PC-3 (cell line): ENCODE measurements around the gene CCNB1. TPM values are rescaled to one million over a fixed set of nuclear protein-coding genes. Genes with fewer than 3 reads are reported as not detected.
"Not testable (repeated sequence)": the region's sequence is repeated elsewhere in the genome, so short reads cannot be mapped to it uniquely, and the experiment has no call there.

Experiments
- ATAC-seq: fragments of 200-7000 bp; cut with Tn5 transposase; 2 replicates; pipeline ENCODE4 v1.9.1; 2020; ENCODE audit warnings: mild to moderate bottlenecking, moderate library complexity
- BruUV-seq: library from RNA; stranded (reverse); fragments of 400-500 nt; replicated peaks from 2 replicates; lab custom pipeline; 2021; lab: Mats Ljungman, UMichigan
- CTCF ChIA-PET: fragments of 300-600 bp; sonication (Branson Sonifier 250); formaldehyde crosslinking; loops from one replicate; lab custom pipeline; 2022; ENCODE audit warnings: antibody characterized with exemption; lab: Charles Lee
- POLR2A ChIA-PET: fragments of 300-600 bp; sonication (Branson Sonifier 250); formaldehyde crosslinking; loops from one replicate; lab custom pipeline; 2022; ENCODE audit warnings: antibody characterized with exemption; ENCODE audit not compliant: unreplicated experiment; lab: Charles Lee
- DNase-seq: peaks from one replicate; pipeline ENCODE4 v3.0.0-alpha.2; 2015
- H2AFZ ChIP-seq: fragments of 300-600 bp; sonication (generic); 2 replicates; pipeline ENCODE4 v1.6.0; 2016; ENCODE audit warnings: antibody characterized with exemption, low read length
- H3F3A ChIP-seq: fragments of 300-600 bp; sonication (generic); one replicate; pipeline ENCODE4 v1.6.0; 2017; ENCODE audit warnings: antibody characterized with exemption, low read length, control low read depth, mild to moderate bottlenecking; ENCODE audit not compliant: unreplicated experiment
- H3K27ac ChIP-seq: fragments of 300-600 bp; sonication (generic); 2 replicates; pipeline ENCODE4 v1.5.1; 2016; ENCODE audit warnings: mild to moderate bottlenecking, low read length
- H3K27me3 ChIP-seq: fragments of 300-600 bp; sonication (generic); 2 replicates; pipeline ENCODE4 v1.6.1; 2016; ENCODE audit warnings: low read length, mixed read lengths
- H3K36me3 ChIP-seq: fragments of 300-600 bp; sonication (generic); 2 replicates; pipeline ENCODE4 v1.6.1; 2016; ENCODE audit warnings: low read depth, mixed run types, low read length, mixed read lengths
- H3K4me1 ChIP-seq: fragments of 300-600 bp; sonication (generic); 2 replicates; pipeline ENCODE4 v1.5.1; 2016; ENCODE audit warnings: low read length; ENCODE audit not compliant: insufficient read depth
- H3K4me2 ChIP-seq: fragments of 300-600 bp; sonication (generic); 2 replicates; pipeline ENCODE4 v1.6.0; 2016; ENCODE audit warnings: low read length
- H3K4me3 ChIP-seq: fragments of 300-600 bp; sonication (generic); 2 replicates; pipeline ENCODE4 v1.5.1; 2016; ENCODE audit warnings: mild to moderate bottlenecking, low read length, mixed read lengths
- H3K79me2 ChIP-seq: fragments of 300-600 bp; sonication (generic); 2 replicates; pipeline ENCODE4 v1.6.1; 2017; ENCODE audit warnings: low read length, mixed read lengths
- H3K9ac ChIP-seq: fragments of 300-600 bp; sonication (generic); 2 replicates; pipeline ENCODE4 v1.6.0; 2016; ENCODE audit warnings: mild to moderate bottlenecking, low read length
- H3K9me2 ChIP-seq: fragments of 300-600 bp; sonication (generic); replicated peaks from 2 replicates; pipeline ENCODE4 v1.6.1; 2016; ENCODE audit warnings: mixed run types, low read length, mixed read lengths
- H3K9me3 ChIP-seq: fragments of 300-600 bp; sonication (generic); 2 replicates; pipeline ENCODE4 v1.6.1; 2016; ENCODE audit warnings: low read length, mixed read lengths
- H4K20me1 ChIP-seq: fragments of 300-600 bp; sonication (generic); 2 replicates; pipeline ENCODE4 v1.6.1; 2016; ENCODE audit warnings: low read length, mixed read lengths
- CTCF ChIP-seq: fragments of 300-600 bp; sonication (generic); conservative IDR thresholded peaks from 2 replicates; pipeline ENCODE4 v1.5.1; 2017; ENCODE audit warnings: antibody characterized with exemption, low read depth, mild to moderate bottlenecking, low read length
- EZH2 ChIP-seq: fragments of 300-600 bp; sonication (generic); IDR thresholded peaks from one replicate; pipeline ENCODE4 v1.6.1; 2017; ENCODE audit warnings: antibody characterized with exemption, mild to moderate bottlenecking, low read length; ENCODE audit not compliant: unreplicated experiment
- EZH2phosphoT487 ChIP-seq: fragments of 300-600 bp; sonication (generic); IDR thresholded peaks from 2 replicates; pipeline ENCODE4 v1.6.1; 2018; ENCODE audit warnings: mild to moderate bottlenecking, antibody characterized with exemption, low read length, borderline replicate concordance
- intact Hi-C: fragments of 100-400 bp; cut with micrococcal nuclease; formaldehyde crosslinking; loops from 2 replicates; pipeline ENCODE4 v1.9.0; 2023
- total RNA-seq: library from RNA; depleted of rRNA; stranded (reverse); fragments of >200 nt; gene quantifications from 2 replicates; pipeline ENCODE4 v1.2.3, GENCODE V29; 2014

CCNB1 gene
- total RNA-seq, 1 experiment from 2014 or later, result 185 TPM

- Histone ChIP-seq H3K9me2 (no peaks in the 10 kb centered on the region), H3K36me3 (no peaks in the 10 kb centered on the region), H3K79me2 (no peaks in the 10 kb centered on the region), H3K9me3 (no peaks in the 10 kb centered on the region), H4K20me1 (no peaks in the 10 kb centered on the region), H3K4me1 (no peaks in the 10 kb centered on the region), H3K27me3 (no peaks in the 10 kb centered on the region), H3K4me2 (no peak overlapping the region), H2AFZ (no peak overlapping the region), H3K4me3 (no peak overlapping the region), H3F3A (no peaks in the 10 kb centered on the region), H3K9ac (no peak overlapping the region), H3K27ac (no peak overlapping the region)
- POLR2A ChIA-PET, result no interaction called here
- CTCF ChIA-PET, result no interaction called here
- intact Hi-C loops, result no loop called here
- DNase-seq (no peak), ATAC-seq (no peak)
- no peak for TF ChIP-seq EZH2phosphoT487
- no peak for TF ChIP-seq CTCF
- TF ChIP-seq EZH2, result no peak
- BruUV-seq, result no TSS peak
These were observed 28.2 kb upstream of the CCNB1 start for GRCh38 chr5:69138766-69139165.

GRCh38 chr5:69140239-69140638 is 26.7 kb upstream of the CCNB1 start:
- CTCF ChIA-PET, intact Hi-C loops, H3F3A ChIP-seq, H3K4me2 ChIP-seq, H3K4me3 ChIP-seq, H4K20me1 ChIP-seq, POLR2A ChIA-PET, H3K4me1 ChIP-seq, H3K9ac ChIP-seq, H3K9me3 ChIP-seq, ATAC-seq, H3K79me2 ChIP-seq, H2AFZ ChIP-seq, H3K9me2 ChIP-seq, DNase-seq, H3K36me3 ChIP-seq, BruUV-seq, H3K27ac ChIP-seq, H3K27me3 ChIP-seq: not testable (repeated sequence)

- POLR2A ChIA-PET, result no interaction called here
- BruUV-seq, result no TSS peak
These were observed 26.1 kb upstream of the CCNB1 start for GRCh38 chr5:69140827-69141226.

DNA sequence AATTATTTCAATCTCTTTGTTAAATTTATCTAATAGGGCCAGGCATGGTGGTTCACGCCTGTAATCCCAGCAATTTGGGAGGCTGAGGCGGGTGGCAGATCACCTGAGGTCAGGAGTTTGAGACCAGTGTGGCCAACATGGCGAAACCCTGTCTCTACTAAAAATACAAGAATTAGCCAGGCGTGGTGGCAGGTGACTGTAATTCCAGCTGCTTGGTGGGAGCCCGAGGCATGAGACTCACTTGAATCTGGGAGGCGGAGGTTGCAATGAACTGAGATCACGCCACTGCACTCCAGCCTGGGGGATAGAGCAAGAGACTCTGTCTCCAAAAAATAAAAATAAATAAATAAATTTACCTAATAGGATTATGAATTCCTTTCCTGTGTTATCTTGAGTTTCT is 18.4 kb upstream of the CCNB1 start:
- H3K9me3 ChIP-seq, H3K9ac ChIP-seq, BruUV-seq, H3K27me3 ChIP-seq, H3K4me3 ChIP-seq, H3K4me1 ChIP-seq, H3K27ac ChIP-seq, intact Hi-C loops, CTCF ChIA-PET, H3F3A ChIP-seq, H3K79me2 ChIP-seq, H3K36me3 ChIP-seq, H4K20me1 ChIP-seq, H3K4me2 ChIP-seq, H2AFZ ChIP-seq, POLR2A ChIA-PET, ATAC-seq, DNase-seq, H3K9me2 ChIP-seq: not testable (repeated sequence)

More at GRCh38 chr5:69140827-69141226, 26.1 kb upstream of the CCNB1 start:
- Histone ChIP-seq H4K20me1 (no peaks in the 10 kb centered on the region), H3K4me2 (no peak overlapping the region), H3K9ac (no peak overlapping the region), H3K27me3 (no peaks in the 10 kb centered on the region), H3K79me2 (no peaks in the 10 kb centered on the region), H3K4me3 (no peak overlapping the region), H3K4me1 (no peaks in the 10 kb centered on the region), H3K9me2 (no peaks in the 10 kb centered on the region), H3F3A (no peaks in the 10 kb centered on the region), H2AFZ (no peak overlapping the region), H3K36me3 (no peaks in the 10 kb centered on the region), H3K27ac (no peak overlapping the region), H3K9me3 (no peaks in the 10 kb centered on the region)
- DNase-seq (no peak), ATAC-seq (no peak)
- intact Hi-C loops, result no loop called here
- CTCF ChIA-PET, result no interaction called here
- TF ChIP-seq EZH2phosphoT487, result no peak
